CD4-positive, alpha-beta T cell (primary cell): ENCODE data around the gene TEDC2. TPM values are rescaled to one million over a fixed set of nuclear protein-coding genes. Genes with fewer than 3 reads are reported as not detected.
A peak's percentile ranks its signal among the peaks of the same experiment; 100 is the strongest.

Experiments
- ATAC-seq: fragments of 200-7000 bp; cut with Tn5 transposase; one replicate; pipeline ENCODE4 v1.10.0; 2022; ENCODE audit warnings: mild to moderate bottlenecking; ENCODE audit not compliant: poor library complexity
- CTCF ChIA-PET: fragments of 350-600 bp; sonication (Branson Sonifier 250); formaldehyde crosslinking; loops from one replicate; lab custom pipeline; 2021; ENCODE audit warnings: antibody characterized with exemption, inconsistent platforms; lab: Charles Lee
- POLR2A ChIA-PET: fragments of 350-600 bp; sonication (Branson Sonifier 250); formaldehyde crosslinking; loops from one replicate; lab custom pipeline; 2021; ENCODE audit warnings: antibody characterized with exemption, inconsistent platforms; lab: Charles Lee
- DNase-seq, 14 experiments: peaks; one replicate each; pipeline ENCODE4 v3.0.0-alpha.2; 2013 to 2020; ENCODE audit warnings: mixed read lengths in 2 of 14
- H3K27ac ChIP-seq, 2 donors: one replicate each; pipeline versions ENCODE4 v1.5.1 to v1.7.0; 2013; ENCODE audit warnings: low read length in 2 of 2, low read depth in 1 of 2, mild to moderate bottlenecking in 1 of 2
- H3K27me3 ChIP-seq, 2 experiments: 1 replicate in 1 of 2; 2 replicates in 1 of 2; pipeline versions ENCODE4 v1.6.1 to v1.7.0; 2013; ENCODE audit warnings: low read length in 2 of 2, control low read depth in 1 of 2, mild to moderate bottlenecking in 1 of 2, moderate library complexity in 1 of 2; ENCODE audit not compliant: insufficient read depth in 2 of 2, control insufficient read depth in 1 of 2
- H3K36me3 ChIP-seq: one replicate; pipeline ENCODE4 v1.6.1; 2013; ENCODE audit warnings: low read length, control low read depth; ENCODE audit not compliant: insufficient read depth
- H3K4me1 ChIP-seq: one replicate; pipeline ENCODE4 v1.6.1; 2013; ENCODE audit warnings: low read length, control low read depth; ENCODE audit not compliant: insufficient read depth
- H3K4me3 ChIP-seq: one replicate; pipeline ENCODE4 v1.5.1; 2013; ENCODE audit warnings: mild to moderate bottlenecking, low read length, moderate library complexity
- H3K9me3 ChIP-seq, 2 experiments: 1 replicate in 1 of 2; 2 replicates in 1 of 2; pipeline versions ENCODE4 v1.6.1 to v1.7.0; 2013; ENCODE audit warnings: low read length in 2 of 2, mild to moderate bottlenecking in 2 of 2, control low read depth in 1 of 2, moderate library complexity in 1 of 2; ENCODE audit not compliant: control insufficient read depth in 1 of 2, insufficient read depth in 1 of 2
- H3K27ac Mint-ChIP-seq: one replicate; pipeline ENCODE4 v1.8.0; 2020; ENCODE audit warnings: mixed read lengths
- H3K27me3 Mint-ChIP-seq: one replicate; pipeline ENCODE4 v1.8.0; 2021; ENCODE audit warnings: mixed read lengths
- H3K36me3 Mint-ChIP-seq: one replicate; pipeline ENCODE4 v1.8.0; 2021; ENCODE audit warnings: low read depth, mixed read lengths
- H3K4me1 Mint-ChIP-seq: one replicate; pipeline ENCODE4 v1.8.0; 2021; ENCODE audit warnings: low read depth, mixed read lengths
- H3K4me3 Mint-ChIP-seq: one replicate; pipeline ENCODE4 v1.8.0; 2020; ENCODE audit warnings: mild to moderate bottlenecking, mixed read lengths
- H3K9me3 Mint-ChIP-seq: one replicate; pipeline ENCODE4 v1.8.0; 2020; ENCODE audit warnings: mixed read lengths
- CTCF ChIP-seq: fragments of 200-600 bp; IDR thresholded peaks from one replicate; pipeline ENCODE4 v1.8.0; 2022; ENCODE audit warnings: antibody characterized with exemption, mild to moderate bottlenecking
- intact Hi-C, 2 experiments: fragments of 100-400 bp; cut with DNase I in 1 of 2; cut with micrococcal nuclease in 1 of 2; formaldehyde crosslinking; loops; one replicate each; pipeline versions ENCODE4 v1.15.1 to v1.9.0; 2023 to 2025; cut with DNase I, micrococcal nuclease
- total RNA-seq, 174 experiments: library from RNA in 2 of 174; stranded (reverse) in 2 of 174; gene quantifications; one replicate each; pipeline ENCODE4 v1.2.3 and lab custom pipeline; 2021 to 2026

TEDC2 gene
- total RNA-seq, 2 experiments from 2014 or later: 0.17 to 0.27 TPM

DNA sequence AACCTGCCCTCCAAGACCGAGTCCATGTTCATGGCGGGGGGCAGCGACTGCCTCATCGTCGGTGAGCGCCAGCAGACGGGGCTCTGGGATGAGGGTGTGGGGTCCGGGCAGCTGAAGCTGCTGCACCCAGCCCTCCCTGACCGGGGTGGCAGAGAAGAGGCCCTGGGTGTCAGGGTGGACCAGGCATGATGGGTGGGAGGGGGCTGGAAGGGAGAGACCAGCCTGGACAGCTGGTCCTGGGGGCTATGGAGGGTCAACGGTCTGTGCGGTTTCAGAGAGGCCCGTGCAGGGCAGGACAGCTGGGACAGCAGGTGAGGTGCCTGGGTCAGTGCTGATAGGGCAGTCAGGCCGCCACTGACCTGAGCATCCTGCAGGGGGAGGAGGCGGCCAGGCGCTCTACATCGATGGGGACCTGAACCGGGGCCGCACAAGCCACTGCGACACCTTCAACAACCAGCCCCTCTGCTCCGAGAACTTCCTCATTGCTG, 40.6 kb downstream of the TEDC2 start:
- peaks cover 5% of the 10 kb centered on the region for H3K36me3 ChIP-seq
- H3K27me3 Mint-ChIP-seq: no peaks in the 10 kb centered on the region
- no peak for DNase-seq
- H3K27ac ChIP-seq: no peak overlapping the region
- intact Hi-C loops: loop anchor here in 1 of 2 experiments (2.0 kb wide), 1 partner anchor 160 kb away; the partner anchor contains the start of gene ABCA3
- no peak overlapping the region for H3K4me3 ChIP-seq
- peaks cover 4% of the 10 kb centered on the region for H3K36me3 Mint-ChIP-seq
- H3K4me3 Mint-ChIP-seq: no peak overlapping the region
- ATAC-seq: no peak
- no peaks in the 10 kb centered on the region for H3K27me3 ChIP-seq
- H3K4me1 Mint-ChIP-seq: peaks cover 4% of the 10 kb centered on the region
- no peak overlapping the region for H3K27ac Mint-ChIP-seq
- ChIA-PET POLR2A (interaction anchor here (0.6 to 1.4 kb wide), 3 partner anchors 13 to 33 kb away, joined by 3 to 7 read pairs (median 3); partner anchors contain the start of gene ATP6V0C), CTCF (interaction anchor here (0.6 to 2.5 kb wide), 9 partner anchors 11 to 537 kb away, joined by 3 to 17 read pairs (median 4); partner anchors contain the start of genes ABCA3 and TBC1D24)
- H3K4me1 ChIP-seq: peaks cover 7% of the 10 kb centered on the region
- H3K9me3 Mint-ChIP-seq: no peaks in the 10 kb centered on the region
- H3K9me3 ChIP-seq: no peaks in the 10 kb centered on the region
- TF ChIP-seq CTCF: no peak

- Mint-ChIP-seq H3K36me3 (peaks cover 4% of the 10 kb centered on the region), H3K4me1 (peaks cover 4% of the 10 kb centered on the region), H3K9me3 (no peaks in the 10 kb centered on the region), H3K4me3 (no peak overlapping the region), H3K27ac (no peak overlapping the region), H3K27me3 (no peaks in the 10 kb centered on the region)
- peak; percentile 97 for TF ChIP-seq CTCF
- intact Hi-C loops: loop anchor here (1.0 to 2.0 kb wide), 3 partner anchors 160 to 306 kb away; partner anchors contain the start of gene ABCA3 (in 2 of the 2)
- DNase-seq (peak; percentile 67 to 89 (median 76)), ATAC-seq (peak; percentile 99)
- CTCF ChIA-PET: interaction anchor here (0.6 to 2.5 kb wide), 12 partner anchors 10 to 536 kb away, joined by 3 to 17 read pairs (median 4); partner anchors contain the start of genes ABCA3 and TBC1D24
- POLR2A ChIA-PET: interaction anchor here (0.6 to 1.4 kb wide), 5 partner anchors 12 to 232 kb away, joined by 3 to 4 read pairs (median 3); partner anchors contain the start of genes ATP6V0C and CCNF
- Histone ChIP-seq H3K27ac (no peak overlapping the region), H3K4me3 (no peak overlapping the region), H3K9me3 (no peaks in the 10 kb centered on the region), H3K4me1 (peaks cover 7% of the 10 kb centered on the region), H3K27me3 (no peaks in the 10 kb centered on the region), H3K36me3 (peaks cover 5% of the 10 kb centered on the region)
These were observed 41.2 kb downstream of the TEDC2 start for GRCh38 chr16:2500918-2501750.
